ENCODE results near the gene NODAL.

DNA sequence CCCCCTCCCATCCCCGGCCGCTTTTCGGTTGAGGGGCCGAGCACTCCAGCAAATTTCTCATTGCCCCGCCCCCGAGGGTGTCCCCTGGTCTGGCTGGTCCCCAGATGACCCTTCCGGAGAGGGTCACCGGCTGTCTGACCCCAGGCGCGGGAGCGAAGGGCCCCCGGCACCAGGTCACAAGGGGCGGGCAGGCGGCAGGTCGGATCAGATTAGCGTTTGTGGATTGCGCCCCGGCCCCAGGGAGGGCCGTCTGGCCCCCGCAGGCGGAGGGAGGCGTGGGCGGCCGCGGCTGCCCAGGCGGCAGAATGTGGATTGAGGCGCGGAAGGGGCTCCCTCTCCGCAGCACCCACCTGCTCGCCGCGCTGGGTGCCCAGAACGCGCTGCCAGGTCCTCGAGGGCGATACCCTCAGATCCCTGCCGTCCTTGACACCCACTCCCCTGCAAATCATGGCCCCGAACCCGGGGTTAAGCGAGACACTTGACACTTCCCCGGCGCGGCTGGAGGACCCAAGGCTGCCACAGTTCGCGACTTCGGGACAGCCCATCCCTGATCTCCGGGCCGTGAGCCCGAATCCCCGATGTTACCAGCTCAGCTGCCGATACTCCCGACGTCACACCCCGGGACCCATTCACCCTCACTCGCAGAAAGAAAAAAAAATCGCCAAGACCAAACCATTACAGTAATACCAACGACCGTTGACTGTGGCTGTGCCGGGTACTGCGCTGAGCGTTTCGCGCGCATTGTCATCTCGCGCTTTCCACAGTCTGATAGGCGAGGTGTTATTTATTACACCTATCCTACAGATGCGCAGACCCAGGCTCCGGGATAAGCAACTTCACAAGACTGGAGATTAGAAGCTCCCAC is 953 bp downstream of the NODAL start:
- TF ChIP-seq POLR2A (IDR thresholded peaks at IDR 0.05; ENCODE audit: low read depth, low read length) (no peak), POLR2AphosphoS5 (IDR thresholded peaks at IDR 0.05; ENCODE audit: low read depth, low read length) (no peak)

All from GM12891 (cell line).